H1 (cell line): Measurements from ENCODE around the gene SMCHD1. TPM values are rescaled to one million over a fixed set of nuclear protein-coding genes. Genes with fewer than 3 reads are reported as not detected.

Source experiments
- CTCF ChIA-PET: fragments of 300-600 bp; sonication (Branson Sonifier 250); formaldehyde crosslinking; loops from one replicate; lab custom pipeline; 2021; ENCODE audit not compliant: partially characterized antibody; lab: Charles Lee
- POLR2A ChIA-PET: fragments of 300-600 bp; sonication (Branson Sonifier 250); formaldehyde crosslinking; loops from one replicate; lab custom pipeline; 2021; ENCODE audit warnings: inconsistent platforms; ENCODE audit not compliant: partially characterized antibody; lab: Charles Lee
- DNase-seq, 2 experiments: peaks; one replicate each; pipeline versions ENCODE4 v3.0.0 to v3.0.0-alpha.2; 2010 to 2022; ENCODE audit warnings: low spot score in 2 of 2, low read depth in 1 of 2, mixed read lengths in 1 of 2
- FAIRE-seq: peaks from 2 replicates; lab custom pipeline; 2011; peaks lifted over from hg19 to GRCh38; lab: Jason Lieb, UNC
- H2AFZ ChIP-seq: 2 replicates; pipeline ENCODE4 v1.8.1; 2012; ENCODE audit warnings: low read length, inconsistent platforms
- H2AK5ac ChIP-seq: 2 replicates; pipeline ENCODE4 v1.6.1; 2013; ENCODE audit warnings: low read depth, low read length
- H2BK120ac ChIP-seq: replicated peaks from 2 replicates; pipeline ENCODE3; 2013; ENCODE audit warnings: low read depth, low read length, inconsistent platforms
- H2BK12ac ChIP-seq: 2 replicates; pipeline ENCODE4 v1.6.1; 2013; ENCODE audit warnings: low read depth, low read length
- H2BK15ac ChIP-seq: 2 replicates; pipeline ENCODE4 v1.6.1; 2013; ENCODE audit warnings: low read length
- H2BK20ac ChIP-seq: 2 replicates; pipeline ENCODE4 v1.6.1; 2013; ENCODE audit warnings: low read length
- H2BK5ac ChIP-seq: 2 replicates; pipeline ENCODE4 v1.6.1; 2013; ENCODE audit warnings: low read depth, low read length
- H3K14ac ChIP-seq: 2 replicates; pipeline ENCODE4 v1.6.1; 2013; ENCODE audit warnings: inconsistent platforms; ENCODE audit not compliant: insufficient read length
- H3K18ac ChIP-seq: 2 replicates; pipeline ENCODE4 v1.6.1; 2013; ENCODE audit warnings: low read length; ENCODE audit errors: extremely low read depth
- H3K23ac ChIP-seq: 2 replicates; pipeline ENCODE4 v1.6.1; 2013; ENCODE audit warnings: inconsistent platforms; ENCODE audit not compliant: insufficient read length
- H3K23me2 ChIP-seq: 2 replicates; pipeline ENCODE4 v1.6.1; 2013; ENCODE audit warnings: low read depth, low read length
- H3K27ac ChIP-seq: 2 replicates; pipeline ENCODE4 v1.6.1; 2011; ENCODE audit warnings: low read depth, low read length, inconsistent platforms
- H3K27me3 ChIP-seq, 4 experiments: replicated peaks in 1 of 4; 1 replicate in 1 of 4; 2 replicates in 3 of 4; pipeline versions ENCODE4 v1.6.1 to v1.8.1; 2011 to 2013; ENCODE audit warnings: low read length in 3 of 4, mild to moderate bottlenecking in 3 of 4, inconsistent platforms in 2 of 4, mixed read lengths in 2 of 4, moderate library complexity in 1 of 4; ENCODE audit not compliant: control insufficient read depth in 3 of 4, insufficient read depth in 3 of 4; ENCODE audit errors: extremely low read depth in 1 of 4
- H3K36me3 ChIP-seq, 4 experiments: 2 replicates each; pipeline versions ENCODE4 v1.6.1 to v1.8.1; 2011 to 2013; ENCODE audit warnings: mild to moderate bottlenecking in 4 of 4, low read length in 3 of 4, moderate library complexity in 2 of 4, control low read depth in 1 of 4, inconsistent platforms in 1 of 4; ENCODE audit not compliant: insufficient read depth in 4 of 4, control insufficient read depth in 2 of 4
- H3K4ac ChIP-seq: replicated peaks from 2 replicates; pipeline ENCODE3; 2013; ENCODE audit warnings: low read length, low read depth, mixed read lengths, inconsistent platforms; ENCODE audit not compliant: insufficient read length
- H3K4me1 ChIP-seq, 4 experiments: replicated peaks in 1 of 4; 1 replicate in 1 of 4; 2 replicates in 3 of 4; pipeline versions ENCODE4 v1.6.1 to v1.8.1; 2011 to 2013; ENCODE audit warnings: low read length in 3 of 4, inconsistent platforms in 2 of 4, mixed read lengths in 1 of 4; ENCODE audit not compliant: insufficient read depth in 4 of 4, control insufficient read depth in 3 of 4
- H3K4me2 ChIP-seq, 2 experiments: 2 replicates each; pipeline versions ENCODE4 v1.6.1 to v1.8.1; 2011 to 2013; ENCODE audit warnings: low read depth in 2 of 2, low read length in 2 of 2, control low read depth in 1 of 2, inconsistent platforms in 1 of 2, mild to moderate bottlenecking in 1 of 2; ENCODE audit not compliant: insufficient read depth in 1 of 2
- H3K4me3 ChIP-seq, 4 experiments: fragments of 200-600, 300-600 bp in 1 of 4; sonication (generic), shearing (Covaris generic), sonication (Bioruptor Twin) in 1 of 4; 2 replicates each; pipeline versions ENCODE4 v1.5.1 to v1.8.1; 2011 to 2016; ENCODE audit warnings: low read length in 4 of 4, low read depth in 3 of 4, control low read depth in 2 of 4, inconsistent platforms in 2 of 4, mild to moderate bottlenecking in 2 of 4, mixed read lengths in 1 of 4, moderate library complexity in 1 of 4; ENCODE audit not compliant: insufficient read depth in 2 of 4; ENCODE audit errors: extremely low read depth in 1 of 4
- H3K56ac ChIP-seq: replicated peaks from 2 replicates; pipeline ENCODE3; 2013; ENCODE audit warnings: low read depth, mild to moderate bottlenecking, mixed read lengths, low read length, inconsistent platforms; ENCODE audit not compliant: insufficient read length
- H3K79me1 ChIP-seq: 2 replicates; pipeline ENCODE4 v1.6.1; 2013; ENCODE audit warnings: low read depth, low read length, control low read depth
- H3K79me2 ChIP-seq, 2 experiments: 2 replicates each; pipeline versions ENCODE4 v1.6.1 to v1.8.1; 2012 to 2013; ENCODE audit warnings: low read length in 2 of 2, mild to moderate bottlenecking in 2 of 2, inconsistent platforms in 1 of 2; ENCODE audit not compliant: insufficient read depth in 2 of 2, control insufficient read depth in 1 of 2
- H3K9ac ChIP-seq, 4 experiments: replicated peaks in 1 of 4; 1 replicate in 1 of 4; 2 replicates in 3 of 4; pipeline versions ENCODE4 v1.6.1 to v1.8.1; 2011 to 2013; ENCODE audit warnings: low read depth in 3 of 4, low read length in 3 of 4, control low read depth in 2 of 4, mild to moderate bottlenecking in 2 of 4, moderate library complexity in 2 of 4, inconsistent platforms in 1 of 4; ENCODE audit errors: extremely low read depth in 1 of 4
- H3K9me3 ChIP-seq, 2 experiments: 2 replicates each; pipeline versions ENCODE4 v1.6.1 to v1.8.1; 2012 to 2013; ENCODE audit warnings: mild to moderate bottlenecking in 2 of 2, moderate library complexity in 2 of 2, control low read depth in 1 of 2, inconsistent platforms in 1 of 2, low read depth in 1 of 2, low read length in 1 of 2, mixed read lengths in 1 of 2; ENCODE audit not compliant: insufficient read depth in 2 of 2
- H4K20me1 ChIP-seq, 2 experiments: replicated peaks in 1 of 2; 2 replicates each; pipeline versions ENCODE3 to v1.8.1; 2011 to 2013; ENCODE audit warnings: inconsistent platforms in 2 of 2, low read length in 2 of 2, mild to moderate bottlenecking in 1 of 2; ENCODE audit not compliant: insufficient read depth in 2 of 2, control insufficient read depth in 1 of 2
- H4K5ac ChIP-seq: 2 replicates; pipeline ENCODE4 v1.6.1; 2013; ENCODE audit warnings: low read length, low read depth, mixed read lengths, inconsistent platforms; ENCODE audit not compliant: insufficient read length
- H4K8ac ChIP-seq: 2 replicates; pipeline ENCODE4 v1.8.0; 2013; ENCODE audit warnings: mild to moderate bottlenecking, moderate library complexity, low read length, inconsistent platforms; ENCODE audit not compliant: insufficient read depth; ENCODE audit errors: extremely low read depth
- H4K91ac ChIP-seq: replicated peaks from 2 replicates; pipeline ENCODE3; 2013; ENCODE audit warnings: low read length, mixed read lengths, inconsistent platforms; ENCODE audit not compliant: insufficient read length
- E2F6 ChIP-seq: IDR thresholded peaks from 2 replicates; pipeline ENCODE4 v1.6.1; 2012; ENCODE audit warnings: inconsistent platforms
- USF2 ChIP-seq: IDR thresholded peaks from 2 replicates; pipeline ENCODE4 v1.6.1; 2011; ENCODE audit warnings: low read length, improper control_type of control experiment
- WGBS, 2 experiments: shearing (Covaris generic) in 1 of 2; methylation state at CpG; one replicate each; pipeline versions ENCODE4 v1.1.6 to v1.1.7; 2013 to 2015; ENCODE audit warnings: low lambda C conversion rate in 2 of 2, mixed read lengths in 2 of 2, inconsistent platforms in 1 of 2, low coverage in 1 of 2, missing lambda C conversion rate in 1 of 2; ENCODE audit not compliant: insufficient replicate concordance in 2 of 2, insufficient coverage in 1 of 2, insufficient read length in 1 of 2; ENCODE audit errors: extremely low coverage in 1 of 2, missing lambda C conversion rate in 1 of 2; 5-methylcytosine and 5-hydroxymethylcytosine counted together
- polyA plus RNA-seq, 7 experiments: library from polyadenylated mRNA; depleted of rRNA in 3 of 7; stranded (reverse) in 5 of 7; unstranded in 2 of 7; fragments of >200 nt in 5 of 7; fragments of 200-250 nt in 2 of 7; gene quantifications; 1 replicate in 5 of 7; 2 replicates in 1 of 7; 4 replicates in 1 of 7; pipeline versions ENCODE4 v1.2.1 to v1.2.3, GENCODE V29; 2011 to 2013; ENCODE audit warnings: missing spikeins in 2 of 7, mixed read lengths in 2 of 7
- total RNA-seq: library from RNA; stranded (reverse); fragmentation: NEBNext Ultra II Directional; extraction: Animal tissue kit (Norgen Biotek cat#: 25700); gene quantifications from 2 replicates; pipeline ENCODE4 v1.2.1, GENCODE V29; 2021

Gene SMCHD1
- total and polyA plus RNA-seq, 2 of the 8 experiments (the other 6 are each of a cell fraction or from before 2014, with no cell fraction given), result 9.3 to 32.0 TPM

GRCh38 chr18:2805970-2806943, 150.7 kb downstream of the SMCHD1 start:
- Histone ChIP-seq H2AK5ac (no peak overlapping the region), H3K18ac (no peak overlapping the region), H2BK5ac (no peak overlapping the region), H2BK15ac (no peak overlapping the region), H4K91ac (no peak overlapping the region), H3K27ac (no peak overlapping the region), H3K14ac (no peak overlapping the region), H4K5ac (no peak overlapping the region), H3K23ac (no peak overlapping the region), H2BK20ac (no peak overlapping the region), H4K20me1 (no peaks in the 10 kb centered on the region), H3K56ac (no peak overlapping the region), H3K4me2 (no peak overlapping the region), H2BK120ac (no peak overlapping the region), H3K79me1 (no peaks in the 10 kb centered on the region), H3K9ac (no peak overlapping the region), H4K8ac (no peak overlapping the region), H3K4ac (no peak overlapping the region), H3K36me3 (peaks cover 0 to 6% (median 4%) of the 10 kb centered on the region in 4 experiments; a peak in 3 of 8 replicates), H2AFZ (no peak overlapping the region), H3K9me3 (peaks cover 6 to 7% of the 10 kb centered on the region in 2 experiments; a peak in 3 of 4 replicates), H3K27me3 (no peaks in the 10 kb centered on the region), H3K79me2 (no peaks in the 10 kb centered on the region), H3K23me2 (no peaks in the 10 kb centered on the region), H2BK12ac (no peak overlapping the region), H3K4me3 (no peak overlapping the region), H3K4me1 (no peaks in the 10 kb centered on the region)
- ChIA-PET POLR2A (no interaction called here), CTCF (interaction anchor here (0.6 to 1.4 kb wide), 2 partner anchors 15 to 436 kb away, joined by 3 to 4 read pairs; no protein-coding TSS in a partner anchor)
- FAIRE-seq (no peak), DNase-seq (no peak)
- WGBS, 2 experiments, result 90% methylated on average over 8 of the region's 8 CpGs; no CpG with 5 or more reads in 1 of the 2 experiments
- TF ChIP-seq E2F6 (no peak), USF2 (no peak)
